Muscle layer of duodenum (tissue), 2 donors: ENCODE data around the gene RAI1.

Experiments used
- H3K27ac ChIP-seq: one replicate; pipeline ENCODE4 v1.7.0; 2013; ENCODE audit warnings: mild to moderate bottlenecking, low read length
- H3K27me3 ChIP-seq: one replicate; pipeline ENCODE4 v1.7.0; 2013; ENCODE audit warnings: low read depth, mild to moderate bottlenecking, control low read depth, low read length
- H3K36me3 ChIP-seq, 2 donors: one replicate each; pipeline ENCODE4 v1.7.0; 2013; ENCODE audit warnings: low read length in 2 of 2, control low read depth in 1 of 2, mild to moderate bottlenecking in 1 of 2; ENCODE audit not compliant: insufficient read depth in 2 of 2, control insufficient read depth in 1 of 2
- H3K4me1 ChIP-seq, 2 donors: one replicate each; pipeline ENCODE4 v1.7.0; 2013; ENCODE audit warnings: low read length in 2 of 2, mild to moderate bottlenecking in 2 of 2, control low read depth in 1 of 2, moderate library complexity in 1 of 2; ENCODE audit not compliant: insufficient read depth in 2 of 2, control insufficient read depth in 1 of 2
- H3K4me3 ChIP-seq, 2 donors: one replicate each; pipeline ENCODE4 v1.7.0; 2013; ENCODE audit warnings: low read length in 2 of 2, low read depth in 1 of 2, mild to moderate bottlenecking in 1 of 2
- H3K9me3 ChIP-seq, 2 donors: one replicate each; pipeline ENCODE4 v1.7.0; 2013; ENCODE audit warnings: low read length in 2 of 2, control low read depth in 1 of 2, mild to moderate bottlenecking in 1 of 2; ENCODE audit not compliant: control insufficient read depth in 1 of 2
- donor health status: healthy.

RAI1 gene

GRCh38 chr17:17723354-17724261 is 42.4 kb downstream of the RAI1 start:
- peak overlapping the region; percentile 53 to 66 for H3K4me3 ChIP-seq
- no peak overlapping the region for H3K27ac ChIP-seq
- no peaks in the 10 kb centered on the region for H3K36me3 ChIP-seq
- no peaks in the 10 kb centered on the region for H3K9me3 ChIP-seq
- no peaks in the 10 kb centered on the region for H3K27me3 ChIP-seq
- peaks cover 3 to 36% of the 10 kb centered on the region in 2 donors for H3K4me1 ChIP-seq

- Histone ChIP-seq H3K9me3 (no peaks in the 10 kb centered on the region), H3K27ac (no peak overlapping the region), H3K4me3 (peak overlapping the region; percentile 48 to 66), H3K36me3 (no peaks in the 10 kb centered on the region), H3K27me3 (no peaks in the 10 kb centered on the region), H3K4me1 (peaks cover 3 to 36% of the 10 kb centered on the region in 2 donors)
Measured at GRCh38 chr17:17724307-17725010, 43.2 kb downstream of the RAI1 start.

GRCh38 chr17:17725011-17725751 is 43.9 kb downstream of the RAI1 start:
- Histone ChIP-seq H3K27ac (no peak overlapping the region), H3K4me1 (peaks cover 3 to 36% of the 10 kb centered on the region in 2 donors), H3K36me3 (no peaks in the 10 kb centered on the region), H3K27me3 (no peaks in the 10 kb centered on the region), H3K4me3 (peak overlapping the region in 1 of 2 donors; percentile 66), H3K9me3 (no peaks in the 10 kb centered on the region)

GRCh38 chr17:17725752-17726457 is 44.6 kb downstream of the RAI1 start:
- H3K4me3 ChIP-seq, result no peak overlapping the region
- peaks cover 3 to 36% of the 10 kb centered on the region in 2 donors for H3K4me1 ChIP-seq
- no peaks in the 10 kb centered on the region for H3K27me3 ChIP-seq
- H3K27ac ChIP-seq, result peak overlapping the region; percentile 4
- H3K36me3 ChIP-seq, result no peaks in the 10 kb centered on the region
- no peaks in the 10 kb centered on the region for H3K9me3 ChIP-seq

GRCh38 chr17:17726458-17727060 is 45.3 kb downstream of the RAI1 start:
- Histone ChIP-seq H3K9me3 (no peaks in the 10 kb centered on the region), H3K4me1 (peaks cover 3 to 31% of the 10 kb centered on the region in 2 donors), H3K27me3 (no peaks in the 10 kb centered on the region), H3K36me3 (no peaks in the 10 kb centered on the region), H3K27ac (peak overlapping the region; percentile 4), H3K4me3 (no peak overlapping the region)

GRCh38 chr17:17727111-17727659 is 45.9 kb downstream of the RAI1 start:
- H3K4me1 ChIP-seq, result peaks cover 3 to 25% of the 10 kb centered on the region in 2 donors

GRCh38 chr17:17728146-17728545 is 46.9 kb downstream of the RAI1 start:
- peaks cover under 1 to 17% of the 10 kb centered on the region in 2 donors for H3K4me1 ChIP-seq
- no peaks in the 10 kb centered on the region for H3K9me3 ChIP-seq
- H3K36me3 ChIP-seq, result no peaks in the 10 kb centered on the region
- H3K27me3 ChIP-seq, result no peaks in the 10 kb centered on the region
- H3K27ac ChIP-seq, result no peak overlapping the region
- no peak overlapping the region for H3K4me3 ChIP-seq

More at GRCh38 chr17:17727111-17727659, 45.9 kb downstream of the RAI1 start:
- Histone ChIP-seq H3K4me3 (no peak overlapping the region), H3K27me3 (no peaks in the 10 kb centered on the region), H3K27ac (no peak overlapping the region), H3K9me3 (no peaks in the 10 kb centered on the region), H3K36me3 (no peaks in the 10 kb centered on the region)

GRCh38 chr17:17728550-17729251 is 47.4 kb downstream of the RAI1 start:
- Histone ChIP-seq H3K36me3 (no peaks in the 10 kb centered on the region), H3K4me1 (peaks cover 0 to 14% of the 10 kb centered on the region in 2 donors), H3K27ac (no peak overlapping the region), H3K9me3 (no peaks in the 10 kb centered on the region), H3K27me3 (no peaks in the 10 kb centered on the region), H3K4me3 (no peak overlapping the region)

- H3K27me3 ChIP-seq, result no peaks in the 10 kb centered on the region
- H3K9me3 ChIP-seq, result no peaks in the 10 kb centered on the region
- no peak overlapping the region for H3K27ac ChIP-seq
- H3K4me1 ChIP-seq, result peaks cover 0 to 12% of the 10 kb centered on the region in 2 donors
- no peaks in the 10 kb centered on the region for H3K36me3 ChIP-seq
- no peak overlapping the region for H3K4me3 ChIP-seq
Measured at GRCh38 chr17:17729620-17730249, 48.5 kb downstream of the RAI1 start.
